SH-SY5Y (cell line): ENCODE data around the gene GDAP1L1.

Source experiments
- GATA2 ChIP-seq: IDR thresholded peaks from 2 replicates; pipeline ENCODE4 v1.6.1; 2011; ENCODE audit warnings: mild to moderate bottlenecking, low read depth, low read length
- GATA3 ChIP-seq: IDR thresholded peaks from 2 replicates; pipeline ENCODE4 v1.6.1; 2011; ENCODE audit warnings: low read depth, mild to moderate bottlenecking, low read length, moderate library complexity

The GDAP1L1 gene

GRCh38 chr20:44211177-44212039, 35.7 kb upstream of the GDAP1L1 start:
- peak; percentile 60 for TF ChIP-seq GATA2
- no peak for TF ChIP-seq GATA3

- TF ChIP-seq GATA3 = no peak
- TF ChIP-seq GATA2 = no peak
These were observed 34.3 kb upstream of the GDAP1L1 start for GRCh38 chr20:44212792-44213191.

GRCh38 chr20:44215125-44215524, 32.0 kb upstream of the GDAP1L1 start:
- TF ChIP-seq GATA2 (no peak), GATA3 (no peak)

- TF ChIP-seq GATA3 (no peak), GATA2 (no peak)
These were observed 29.6 kb upstream of the GDAP1L1 start for GRCh38 chr20:44217342-44218092.

GRCh38 chr20:44218446-44218845, 28.7 kb upstream of the GDAP1L1 start:
- TF ChIP-seq GATA3 (no peak), GATA2 (no peak)

- TF ChIP-seq GATA2 (no peak), GATA3 (no peak)
These were observed 27.9 kb upstream of the GDAP1L1 start for GRCh38 chr20:44219170-44219730.

- no peak for TF ChIP-seq GATA3
- TF ChIP-seq GATA2 = no peak
These were observed 27.3 kb upstream of the GDAP1L1 start for GRCh38 chr20:44219791-44220190.

GRCh38 chr20:44221368-44221954, 25.6 kb upstream of the GDAP1L1 start:
- no peak for TF ChIP-seq GATA3
- TF ChIP-seq GATA2 = no peak

GRCh38 chr20:44222027-44222426, 25.1 kb upstream of the GDAP1L1 start:
- TF ChIP-seq GATA3 = no peak
- TF ChIP-seq GATA2 = no peak

GRCh38 chr20:44222633-44223368, 24.3 kb upstream of the GDAP1L1 start:
- TF ChIP-seq GATA2 (no peak), GATA3 (no peak)

- no peak for TF ChIP-seq GATA2
- TF ChIP-seq GATA3 = no peak
These were observed 23.4 kb upstream of the GDAP1L1 start for GRCh38 chr20:44223721-44224120.

GRCh38 chr20:44224637-44225036, 22.5 kb upstream of the GDAP1L1 start:
- TF ChIP-seq GATA3 (no peak), GATA2 (no peak)

- no peak for TF ChIP-seq GATA3
- TF ChIP-seq GATA2 = no peak
These were observed 18.4 kb upstream of the GDAP1L1 start for GRCh38 chr20:44228465-44229258.

- TF ChIP-seq GATA2 = no peak
- no peak for TF ChIP-seq GATA3
These were observed 15.9 kb upstream of the GDAP1L1 start for GRCh38 chr20:44231193-44231592.
